GM18858 (cell line): ENCODE measurements around the gene ETHE1.

ENCODE experiments used
- ATAC-seq: cut with Tn5 transposase; IDR thresholded peaks from one replicate; pipeline ENCODE4 v1.9.1; 2021; ENCODE audit not compliant: unreplicated experiment

Gene ETHE1

GRCh38 chr19:43495082-43495481 lies 31.9 kb downstream of the ETHE1 start:
- no peak for ATAC-seq

- ATAC-seq = no peak
These were observed 36.2 kb downstream of the ETHE1 start for GRCh38 chr19:43490759-43491158.

- ATAC-seq = no peak
These were observed 36.9 kb downstream of the ETHE1 start for GRCh38 chr19:43489979-43490599.

- ATAC-seq = no peak
These were observed 37.7 kb downstream of the ETHE1 start for GRCh38 chr19:43489310-43489709.

- ATAC-seq = no peak
These were observed 38.8 kb downstream of the ETHE1 start for GRCh38 chr19:43488179-43488578.

GRCh38 chr19:43486412-43486811 lies 40.6 kb downstream of the ETHE1 start:
- no peak for ATAC-seq

GRCh38 chr19:43485951-43486350 lies 41.0 kb downstream of the ETHE1 start:
- no peak for ATAC-seq

- ATAC-seq = no peak
These were observed 43.7 kb downstream of the ETHE1 start for GRCh38 chr19:43483281-43483680.

- no peak for ATAC-seq
These were observed 44.8 kb downstream of the ETHE1 start for GRCh38 chr19:43482193-43482592.

GRCh38 chr19:43481701-43482100 lies 45.3 kb downstream of the ETHE1 start:
- ATAC-seq = no peak

GRCh38 chr19:43480574-43480973 lies 46.4 kb downstream of the ETHE1 start:
- no peak for ATAC-seq

- ATAC-seq = no peak
These were observed 46.9 kb downstream of the ETHE1 start for GRCh38 chr19:43479961-43480561.

GRCh38 chr19:43479226-43479625 lies 47.8 kb downstream of the ETHE1 start:
- ATAC-seq = no peak

- no peak for ATAC-seq
These were observed 48.7 kb downstream of the ETHE1 start for GRCh38 chr19:43478323-43478722.

GRCh38 chr19:43476606-43477005 lies 50.4 kb downstream of the ETHE1 start:
- no peak for ATAC-seq

- no peak for ATAC-seq
These were observed 51.9 kb downstream of the ETHE1 start for GRCh38 chr19:43474986-43475705.

GRCh38 chr19:43474487-43474886 lies 52.5 kb downstream of the ETHE1 start:
- no peak for ATAC-seq

GRCh38 chr19:43471091-43471490 lies 55.9 kb downstream of the ETHE1 start:
- ATAC-seq = no peak

- ATAC-seq = no peak
These were observed 56.7 kb downstream of the ETHE1 start for GRCh38 chr19:43470288-43470687.

GRCh38 chr19:43469160-43469480 lies 57.9 kb downstream of the ETHE1 start:
- ATAC-seq = no peak

- ATAC-seq = no peak
These were observed 58.4 kb downstream of the ETHE1 start for GRCh38 chr19:43468354-43469159.

GRCh38 chr19:43467730-43468129 lies 59.3 kb downstream of the ETHE1 start:
- ATAC-seq = no peak
